ENCODE measurements around the gene CADPS2. TPM values are rescaled to one million over a fixed set of nuclear protein-coding genes. Genes with fewer than 3 reads are reported as not detected.

CADPS2 gene
- total RNA-seq, 1 donor from 2014 or later: 8.8 TPM

GRCh38 chr7:122269241-122269640 lies 617.0 kb downstream of the CADPS2 start:
- no peaks in the 10 kb centered on the region for H3K36me3 ChIP-seq (ENCODE audit: control insufficient read depth, insufficient read depth, low read length)
- DNase-seq (ENCODE audit: low read depth): no peak
- no peaks in the 10 kb centered on the region for H3K27me3 ChIP-seq (ENCODE audit: control insufficient read depth, insufficient read depth, low read length)
- TF ChIP-seq, protein P1, sequence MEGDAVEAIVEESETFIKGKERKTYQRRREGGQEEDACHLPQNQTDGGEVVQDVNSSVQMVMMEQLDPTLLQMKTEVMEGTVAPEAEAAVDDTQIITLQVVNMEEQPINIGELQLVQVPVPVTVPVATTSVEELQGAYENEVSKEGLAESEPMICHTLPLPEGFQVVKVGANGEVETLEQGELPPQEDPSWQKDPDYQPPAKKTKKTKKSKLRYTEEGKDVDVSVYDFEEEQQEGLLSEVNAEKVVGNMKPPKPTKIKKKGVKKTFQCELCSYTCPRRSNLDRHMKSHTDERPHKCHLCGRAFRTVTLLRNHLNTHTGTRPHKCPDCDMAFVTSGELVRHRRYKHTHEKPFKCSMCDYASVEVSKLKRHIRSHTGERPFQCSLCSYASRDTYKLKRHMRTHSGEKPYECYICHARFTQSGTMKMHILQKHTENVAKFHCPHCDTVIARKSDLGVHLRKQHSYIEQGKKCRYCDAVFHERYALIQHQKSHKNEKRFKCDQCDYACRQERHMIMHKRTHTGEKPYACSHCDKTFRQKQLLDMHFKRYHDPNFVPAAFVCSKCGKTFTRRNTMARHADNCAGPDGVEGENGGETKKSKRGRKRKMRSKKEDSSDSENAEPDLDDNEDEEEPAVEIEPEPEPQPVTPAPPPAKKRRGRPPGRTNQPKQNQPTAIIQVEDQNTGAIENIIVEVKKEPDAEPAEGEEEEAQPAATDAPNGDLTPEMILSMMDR (IDR thresholded peaks at IDR 0.05; ENCODE audit: insufficient read depth, low read length, poor library complexity, severe bottlenecking): no peak
- no peak overlapping the region for H3K4me3 ChIP-seq (ENCODE audit: low read depth, low read length)

Other genes starting within 250 kb of the CADPS2 start
- 0.68 TPM in 1 of 2 replicates, not detected in the other for gene RNF133, start 187.3 kb downstream of the CADPS2 start, total RNA-seq
- 0.07 and 0.71 TPM in 2 replicates for gene RNF148, start 183.5 kb downstream of the CADPS2 start, total RNA-seq
- not detected in 2 replicates for gene TAS2R16, start 109.2 kb upstream of the CADPS2 start, total RNA-seq